ENCODE data around the gene DOK7. TPM values are rescaled to one million over a fixed set of nuclear protein-coding genes. Genes with fewer than 3 reads are reported as not detected.

Gene DOK7
- total RNA-seq, 4 donors from 2014 or later, result 8.1 to 42.0 (median 13.2) TPM

DNA sequence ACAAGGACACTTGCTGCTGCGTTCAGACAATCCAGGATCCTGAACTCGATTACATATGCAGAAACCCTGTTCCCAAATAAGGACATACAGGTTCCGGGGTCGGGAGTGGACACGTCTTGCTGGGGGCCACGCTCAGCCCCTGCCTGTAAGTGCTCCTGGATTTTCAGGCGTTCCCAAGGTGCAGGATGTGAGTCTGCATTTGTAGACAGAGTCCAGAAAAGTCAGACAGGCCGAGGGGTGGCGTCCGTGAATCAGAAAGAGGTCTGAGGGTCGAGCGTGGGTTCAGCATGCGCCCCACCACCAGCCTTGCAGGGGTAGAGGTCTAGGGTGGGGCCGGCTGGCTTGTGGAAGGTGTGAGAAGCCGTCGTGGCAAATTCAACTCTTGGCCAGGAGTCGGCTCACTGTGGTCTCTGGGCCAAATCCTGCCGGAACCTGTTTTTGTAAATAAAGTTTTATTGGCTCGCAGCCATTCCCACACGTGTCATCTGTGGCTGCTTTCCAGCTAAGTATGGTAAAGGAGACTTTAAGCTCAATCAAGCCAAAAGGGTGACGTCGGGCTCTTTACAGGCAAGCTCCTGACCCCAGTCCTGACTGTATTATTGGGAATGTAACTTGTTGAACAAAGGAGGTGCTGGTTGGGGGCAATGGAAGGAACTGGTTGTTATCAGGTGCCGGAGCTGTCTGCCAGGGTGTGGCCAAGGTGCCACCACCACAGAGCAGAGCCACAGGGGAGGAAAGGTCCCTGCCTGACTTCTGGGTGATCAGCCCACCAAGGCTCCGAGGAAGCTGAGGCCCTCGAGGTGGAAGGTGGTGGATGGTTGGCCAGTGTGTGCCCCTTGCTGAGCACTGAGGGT is 7.4 kb downstream of the DOK7 start:
- in situ Hi-C loops (cut with MboI; ENCODE audit: low sequenced_read_pairs in 4 of 4), result loop anchor here in 1 of 4 donors (25.0 kb wide), 1 partner anchor 258 kb away; no protein-coding TSS in a partner anchor
- peaks cover 17 to 52% of the 10 kb centered on the region in 2 donors for H3K4me1 ChIP-seq

DNA sequence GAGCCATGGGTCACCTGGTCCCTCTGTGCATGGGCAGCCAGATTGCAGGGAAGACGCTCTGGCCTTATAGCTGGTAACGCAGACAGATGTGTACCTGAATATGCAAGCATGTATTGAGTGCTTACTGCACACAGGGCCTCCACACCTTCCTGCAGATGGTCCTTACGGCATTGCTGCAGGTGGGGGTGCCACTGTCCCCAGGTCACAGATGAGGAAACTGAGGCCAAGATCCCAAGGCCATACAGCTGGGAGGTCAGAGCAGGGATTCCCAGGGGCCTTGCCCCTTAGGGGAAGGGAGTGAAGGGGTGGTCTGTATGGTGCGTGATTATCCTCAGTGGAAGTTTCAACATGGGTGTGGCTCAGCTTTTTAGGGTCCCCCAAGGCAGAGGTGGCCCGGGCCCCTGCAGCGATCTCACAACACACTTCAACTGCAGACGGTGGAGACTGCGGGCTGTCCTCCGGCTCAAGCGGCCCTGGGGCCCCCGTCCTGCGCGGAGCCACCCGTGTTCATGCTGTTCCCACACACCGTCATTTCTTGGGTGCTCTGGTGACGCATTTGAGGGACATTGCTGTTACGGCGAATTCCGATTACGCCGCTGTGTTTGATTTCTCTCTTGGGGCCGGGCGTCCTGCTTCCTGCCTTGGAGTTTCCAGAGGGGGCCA is 8.1 kb downstream of the DOK7 start:
- intact Hi-C loops (cut with DNase I; ENCODE audit: low total_unique reads), result no loop called here
- in situ Hi-C loops (cut with MboI; ENCODE audit: low sequenced_read_pairs in 4 of 4), result loop anchor here in 1 of 4 donors (25.0 kb wide), 1 partner anchor 259 kb away; no protein-coding TSS in a partner anchor
- no peak for DNase-seq

More for the DNA sequence above, 7.4 kb downstream of the DOK7 start:
- Histone ChIP-seq H3K4me3 (no peak overlapping the region), H3K9me3 (no peaks in the 10 kb centered on the region), H3K36me3 (no peaks in the 10 kb centered on the region), H3K27ac (peak overlapping the region; percentile 22 to 98 (median 54)), H3K27me3 (no peaks in the 10 kb centered on the region)
- no peak for ATAC-seq
- DNase-seq, result peak in 1 of 2 donors; percentile 14
- no peak for TF ChIP-seq POLR2A (IDR thresholded peaks at IDR 0.05)
- TF ChIP-seq, protein P1, sequence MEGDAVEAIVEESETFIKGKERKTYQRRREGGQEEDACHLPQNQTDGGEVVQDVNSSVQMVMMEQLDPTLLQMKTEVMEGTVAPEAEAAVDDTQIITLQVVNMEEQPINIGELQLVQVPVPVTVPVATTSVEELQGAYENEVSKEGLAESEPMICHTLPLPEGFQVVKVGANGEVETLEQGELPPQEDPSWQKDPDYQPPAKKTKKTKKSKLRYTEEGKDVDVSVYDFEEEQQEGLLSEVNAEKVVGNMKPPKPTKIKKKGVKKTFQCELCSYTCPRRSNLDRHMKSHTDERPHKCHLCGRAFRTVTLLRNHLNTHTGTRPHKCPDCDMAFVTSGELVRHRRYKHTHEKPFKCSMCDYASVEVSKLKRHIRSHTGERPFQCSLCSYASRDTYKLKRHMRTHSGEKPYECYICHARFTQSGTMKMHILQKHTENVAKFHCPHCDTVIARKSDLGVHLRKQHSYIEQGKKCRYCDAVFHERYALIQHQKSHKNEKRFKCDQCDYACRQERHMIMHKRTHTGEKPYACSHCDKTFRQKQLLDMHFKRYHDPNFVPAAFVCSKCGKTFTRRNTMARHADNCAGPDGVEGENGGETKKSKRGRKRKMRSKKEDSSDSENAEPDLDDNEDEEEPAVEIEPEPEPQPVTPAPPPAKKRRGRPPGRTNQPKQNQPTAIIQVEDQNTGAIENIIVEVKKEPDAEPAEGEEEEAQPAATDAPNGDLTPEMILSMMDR (IDR thresholded peaks at IDR 0.05 in 4 of 5, conservative IDR thresholded peaks at IDR 0.05 in 1 of 5), result no peak
- intact Hi-C loops (cut with DNase I; ENCODE audit: low total_unique reads), result no loop called here

DNA sequence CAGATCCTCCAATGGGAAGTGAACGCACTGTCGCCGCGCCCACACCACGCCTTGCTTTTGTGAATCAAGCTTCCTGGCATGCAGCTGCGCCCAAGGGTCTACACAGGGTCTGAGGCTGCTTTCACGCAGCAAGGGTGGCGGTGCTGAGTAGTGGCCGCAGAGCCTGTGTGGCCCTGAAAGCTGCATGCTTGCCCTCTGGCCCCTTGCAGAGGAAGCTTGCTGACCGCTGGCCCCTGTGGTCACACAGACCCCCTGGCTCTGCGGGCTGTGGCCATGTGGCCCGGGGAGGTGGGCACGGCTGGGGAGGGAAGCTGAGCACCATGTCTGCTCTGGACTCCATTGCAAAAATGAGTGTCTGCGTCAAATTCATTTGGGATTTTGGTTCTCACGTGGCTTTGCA is 8.8 kb downstream of the DOK7 start:
- in situ Hi-C loops (cut with MboI; ENCODE audit: low sequenced_read_pairs in 4 of 4), result loop anchor here in 1 of 4 donors (25.0 kb wide), 1 partner anchor 260 kb away; no protein-coding TSS in a partner anchor
- Histone ChIP-seq H3K9me3 (no peaks in the 10 kb centered on the region), H3K27ac (peak overlapping the region in 2 of 4 donors; percentile 6 to 74), H3K4me3 (no peak overlapping the region), H3K36me3 (no peaks in the 10 kb centered on the region), H3K4me1 (peaks cover 4 to 40% of the 10 kb centered on the region in 2 donors), H3K27me3 (no peaks in the 10 kb centered on the region)
- no peak for ATAC-seq
- DNase-seq, result no peak
- TF ChIP-seq, protein P1 (IDR thresholded peaks at IDR 0.05 in 4 of 5, conservative IDR thresholded peaks at IDR 0.05 in 1 of 5), result no peak
- TF ChIP-seq POLR2A (IDR thresholded peaks at IDR 0.05), result no peak
- intact Hi-C loops (cut with DNase I; ENCODE audit: low total_unique reads), result no loop called here

More for the DNA sequence above, 8.1 kb downstream of the DOK7 start:
- Histone ChIP-seq H3K36me3 (no peaks in the 10 kb centered on the region), H3K4me1 (peaks cover 10 to 45% of the 10 kb centered on the region in 2 donors), H3K9me3 (no peaks in the 10 kb centered on the region), H3K4me3 (no peak overlapping the region), H3K27ac (peak overlapping the region in 3 of 4 donors; percentile 41 to 98 (median 66)), H3K27me3 (no peaks in the 10 kb centered on the region)
- no peak for ATAC-seq
- no peak for TF ChIP-seq POLR2A (IDR thresholded peaks at IDR 0.05)
- TF ChIP-seq, protein P1 (IDR thresholded peaks at IDR 0.05 in 4 of 5, conservative IDR thresholded peaks at IDR 0.05 in 1 of 5), result no peak

DNA sequence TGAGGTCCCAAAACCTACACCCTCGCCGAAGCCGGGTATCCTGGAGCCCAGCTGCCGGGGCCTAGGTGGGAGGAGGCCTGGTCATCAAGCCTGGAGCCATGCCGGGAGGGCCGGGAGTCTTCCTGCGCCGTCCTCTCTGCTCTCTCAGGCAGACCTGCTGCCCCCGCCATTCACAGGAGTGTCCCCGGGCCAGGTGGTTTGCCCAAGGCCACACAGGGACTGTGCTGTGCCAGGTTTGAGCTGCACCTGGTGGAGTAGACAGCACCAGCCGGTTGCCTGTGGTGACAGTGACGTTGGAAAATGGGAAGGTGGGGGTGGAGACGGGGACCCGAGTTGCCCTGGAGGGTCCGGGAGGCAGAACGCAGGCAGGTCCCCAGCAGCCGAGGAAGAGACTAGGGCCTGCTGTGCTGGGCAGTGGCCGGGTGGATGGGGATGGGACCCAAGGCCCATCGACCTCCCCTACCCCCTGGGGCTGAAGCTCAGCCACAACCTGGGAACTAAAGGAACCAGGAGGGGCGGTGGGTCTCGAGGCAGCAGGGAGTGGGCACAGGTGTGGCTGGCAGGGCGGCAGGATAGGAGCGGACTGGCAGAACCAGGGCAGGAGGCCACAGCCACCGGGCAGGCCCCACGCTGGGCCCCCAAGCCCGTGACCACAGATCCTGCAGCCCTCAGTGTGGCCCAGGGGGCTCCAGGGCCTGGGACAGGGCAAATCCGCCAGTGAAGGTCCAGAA is 9.5 kb downstream of the DOK7 start:
- TF ChIP-seq POLR2A (IDR thresholded peaks at IDR 0.05), result no peak
- TF ChIP-seq, protein P1 (IDR thresholded peaks at IDR 0.05 in 4 of 5, conservative IDR thresholded peaks at IDR 0.05 in 1 of 5), result no peak
- no peaks in the 10 kb centered on the region for H3K36me3 ChIP-seq
- ATAC-seq (peak in 1 of 2 donors; percentile 8), DNase-seq (peak in 1 of 2 donors; percentile 49)
- H3K27ac ChIP-seq, result peak overlapping the region; percentile 6 to 74 (median 53)
- no peaks in the 10 kb centered on the region for H3K27me3 ChIP-seq
- H3K4me3 ChIP-seq, result no peak overlapping the region
- in situ Hi-C loops (cut with MboI; ENCODE audit: low sequenced_read_pairs in 4 of 4), result loop anchor here in 1 of 4 donors (25.0 kb wide), 1 partner anchor 260 kb away; no protein-coding TSS in a partner anchor
- H3K9me3 ChIP-seq, result no peaks in the 10 kb centered on the region
- intact Hi-C loops (cut with DNase I; ENCODE audit: low total_unique reads), result no loop called here
- peaks cover 1 to 33% of the 10 kb centered on the region in 2 donors for H3K4me1 ChIP-seq
